ENCODE data around the gene ANKRD49. TPM values are rescaled to one million over a fixed set of nuclear protein-coding genes. Genes with fewer than 3 reads are reported as not detected.

Gene ANKRD49
- total and polyA plus RNA-seq, 2 of the 4 experiments (the other 2 are of a cell fraction), result 7.2 to 10.4 TPM

DNA sequence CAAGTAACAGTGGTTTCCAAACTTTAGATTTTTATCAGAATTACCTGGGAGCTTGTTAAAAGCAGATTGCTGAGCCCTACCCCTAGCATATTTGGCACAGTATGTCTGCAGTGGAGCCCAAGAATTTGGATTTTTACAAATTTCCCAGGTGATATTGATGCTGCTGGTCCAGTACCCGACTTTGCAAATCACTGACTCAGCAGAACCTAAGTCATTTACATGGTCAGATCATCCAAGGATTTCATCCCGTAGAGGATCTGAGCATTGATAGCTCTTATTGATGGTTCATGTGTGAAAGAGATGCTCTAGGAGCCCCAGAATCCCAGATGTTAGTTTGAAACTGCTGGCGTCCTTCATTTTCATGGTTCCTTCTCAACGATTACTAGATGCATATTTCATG lies 24.5 kb downstream of the ANKRD49 start:
- Histone ChIP-seq H3K14ac (replicated peaks; ENCODE audit: low read depth, low read length) (no peak overlapping the region), H2BK20ac (ENCODE audit: low read depth, low read length) (no peak overlapping the region), H3K56ac (ENCODE audit: extremely low read depth, insufficient read depth, low read length) (no peak overlapping the region), H3K4me2 (ENCODE audit: low read depth, low read length) (no peak overlapping the region), H3K4ac (ENCODE audit: low read depth, low read length) (no peak overlapping the region), H3K9me1 (ENCODE audit: insufficient read depth, low read length) (no peaks in the 10 kb centered on the region), H2BK5ac (ENCODE audit: low read depth, low read length, poor library complexity, severe bottlenecking) (no peak overlapping the region), H2BK120ac (ENCODE audit: low read depth, low read length) (no peak overlapping the region), H3K23ac (ENCODE audit: low read depth, low read length) (no peak overlapping the region), H4K91ac (ENCODE audit: insufficient read depth, low read depth, low read length) (no peak overlapping the region), H3K4me1 (ENCODE audit: control insufficient read depth, insufficient read depth, low read length) (peaks cover 2% of the 10 kb centered on the region; the same call in 1 of the 2 replicates), H2AFZ (replicated peaks; ENCODE audit: low read length, poor library complexity) (no peak overlapping the region), H3K9ac (ENCODE audit: low read depth, low read length) (no peak overlapping the region), H3K27ac (ENCODE audit: insufficient read depth, low read length) (no peak overlapping the region), H3K9me3 (ENCODE audit: control insufficient read depth, insufficient read depth, low read length) (no peaks in the 10 kb centered on the region), H4K5ac (ENCODE audit: low read depth, low read length) (no peak overlapping the region), H2AK9ac (replicated peaks; ENCODE audit: low read depth, low read length, poor library complexity) (no peak overlapping the region), H4K8ac (ENCODE audit: low read depth in 2 of 2, low read length in 2 of 2) (no peak overlapping the region), H3K27me3 (ENCODE audit: control insufficient read depth, insufficient read depth, low read length) (peaks cover 8% of the 10 kb centered on the region), H2BK15ac (ENCODE audit: low read depth, low read length) (no peak overlapping the region), H3K18ac (ENCODE audit: low read depth, low read length) (no peak overlapping the region), H3K36me3 (ENCODE audit: control insufficient read depth, insufficient read depth, low read length) (no peaks in the 10 kb centered on the region), H2AK5ac (ENCODE audit: low read depth, low read length) (no peak overlapping the region), H3K4me3 (ENCODE audit: insufficient read depth, low read depth, low read length) (no peak overlapping the region), H3K79me1 (ENCODE audit: low read depth in 1 of 2, low read length in 2 of 2) (no peaks in the 10 kb centered on the region), H4K20me1 (ENCODE audit: insufficient read depth, low read length) (no peaks in the 10 kb centered on the region)
- no CpG with 5 or more reads among the region's 4 CpGs for WGBS, 2 experiments (ENCODE audit: extremely low coverage in 2 of 2, insufficient read length in 1 of 2)
- no TSS peak for BruUV-seq (replicated peaks)
- CTCF ChIA-PET, result interaction anchor here (0.6 to 1.6 kb wide), 5 partner anchors 21 to 655 kb away, joined by 3 to 7 read pairs (median 5); no protein-coding TSS in a partner anchor
- TF ChIP-seq CHD1 (IDR thresholded peaks at IDR 0.05; ENCODE audit: low read depth, low read length), result no peak
- no peak for TF ChIP-seq RFX5 (IDR thresholded peaks at IDR 0.05; ENCODE audit: low read depth, low read length)
- peak; percentile 91 for TF ChIP-seq MAFK (IDR thresholded peaks at IDR 0.05; ENCODE audit: low read depth, low read length)
- intact Hi-C loops (cut with micrococcal nuclease) (no loop called here), in situ Hi-C loops (cut with MboI; ENCODE audit: low sequenced_read_pairs) (loop anchor here (5.0 kb wide), 1 partner anchor 79 kb away; no protein-coding TSS in a partner anchor), dilution Hi-C loops (cut with HindIII; ENCODE audit: low sequenced_read_pairs, unreplicated experiment) (no loop called here)
- POLR2A ChIA-PET (ENCODE audit: unreplicated experiment), result no interaction called here
- ATAC-seq (ENCODE audit: low read depth) (no peak), DNase-seq (no peak)

Data from IMR-90 (cell line).